Small intestine (tissue), 7 donors: Measurements from ENCODE around the gene BID. TPM values are rescaled to one million over a fixed set of nuclear protein-coding genes. Genes with fewer than 3 reads are reported as not detected.

Experiments
- DNase-seq, 2 donors: peaks; one replicate each; pipeline versions ENCODE4 v3.0.0 to v3.0.0-alpha.2; 2013
- FAIRE-seq: peaks from 2 replicates; lab custom pipeline; 2012; peaks lifted over from hg19 to GRCh38; lab: Jason Lieb, UNC
- H3K27ac ChIP-seq, 3 donors: one replicate each; pipeline ENCODE4 v1.5.1; 2013; ENCODE audit warnings: low read length in 2 of 3, mild to moderate bottlenecking in 2 of 3, control low read depth in 1 of 3, inconsistent platforms in 1 of 3, low read depth in 1 of 3, moderate library complexity in 1 of 3
- H3K27me3 ChIP-seq, 3 donors: one replicate each; pipeline ENCODE4 v1.6.1; 2013; ENCODE audit warnings: low read length in 3 of 3, inconsistent platforms in 1 of 3; ENCODE audit not compliant: control insufficient read depth in 3 of 3, insufficient read depth in 3 of 3
- H3K36me3 ChIP-seq, 3 donors: one replicate each; pipeline ENCODE4 v1.6.1; 2013; ENCODE audit warnings: low read length in 3 of 3, inconsistent platforms in 1 of 3, low read depth in 1 of 3, mild to moderate bottlenecking in 1 of 3, moderate library complexity in 1 of 3; ENCODE audit not compliant: control insufficient read depth in 3 of 3, insufficient read depth in 2 of 3
- H3K4me1 ChIP-seq, 3 donors: one replicate each; pipeline ENCODE4 v1.6.1; 2013; ENCODE audit warnings: low read length in 2 of 3, inconsistent platforms in 1 of 3, low read depth in 1 of 3, mild to moderate bottlenecking in 1 of 3, moderate library complexity in 1 of 3; ENCODE audit not compliant: control insufficient read depth in 3 of 3, insufficient read depth in 2 of 3
- H3K4me3 ChIP-seq, 3 donors: one replicate each; pipeline ENCODE4 v1.5.1; 2013; ENCODE audit warnings: low read length in 3 of 3, control low read depth in 1 of 3, inconsistent platforms in 1 of 3, low read depth in 1 of 3, mild to moderate bottlenecking in 1 of 3, moderate library complexity in 1 of 3
- H3K9me3 ChIP-seq, 2 donors: one replicate each; pipeline ENCODE4 v1.6.1; 2013; ENCODE audit warnings: low read depth in 1 of 2, low read length in 1 of 2; ENCODE audit not compliant: control insufficient read depth in 2 of 2, insufficient read depth in 1 of 2
- WGBS, 3 donors: extraction: QIAGEN DNeasy Blood & Tissue Kit; methylation state at CpG; one replicate each; pipeline ENCODE4 v1.1.7; 2013; 5-methylcytosine and 5-hydroxymethylcytosine counted together
- polyA plus RNA-seq, 4 donors: library from polyadenylated mRNA; stranded (reverse) in 3 of 4; unstranded in 1 of 4; fragments of 200-250 nt in 3 of 4; fragments of 120-200 nt in 1 of 4; gene quantifications; one replicate each; pipeline versions ENCODE4 v1.2.1 to v1.2.3, GENCODE V29; 2013
- donor health status: healthy with polysubstance abuse.
- donor health status: control.
- donor health status: control.
- donor health status: Bipolar disorder and iron deficiency.
- donor health status: healthy.

The BID gene
- polyA plus RNA-seq, 4 donors = 12.7 to 59.4 (median 19.6) TPM

DNA sequence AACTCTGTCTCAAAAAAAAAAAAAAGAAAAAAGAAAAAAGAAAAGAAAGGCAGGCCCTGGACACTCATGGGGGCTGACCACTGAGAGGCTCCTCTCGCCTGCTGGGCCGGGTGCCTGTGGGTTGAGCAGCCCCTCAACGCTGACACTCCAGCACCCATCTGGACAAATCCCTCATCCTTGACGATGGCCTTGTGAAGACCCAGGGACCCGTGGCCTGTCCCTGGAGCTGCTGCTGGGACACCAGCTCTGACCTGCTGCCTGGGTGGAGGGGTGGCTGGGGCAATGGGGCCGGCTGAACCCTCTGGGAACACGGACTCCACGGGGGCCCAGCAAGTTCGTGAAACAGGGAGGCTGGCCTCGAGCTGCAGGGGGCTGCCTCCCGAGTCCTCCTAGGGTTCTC is 10.5 kb upstream of the BID start:
- H3K4me3 ChIP-seq = no peak overlapping the region
- H3K36me3 ChIP-seq = peaks cover 0 to 23% (median 3%) of the 10 kb centered on the region in 3 donors
- no peak for DNase-seq
- H3K27me3 ChIP-seq = no peaks in the 10 kb centered on the region
- FAIRE-seq = no peak
- H3K9me3 ChIP-seq = no peaks in the 10 kb centered on the region
- peaks cover 0 to 8% (median 2%) of the 10 kb centered on the region in 3 donors for H3K4me1 ChIP-seq
- no peak overlapping the region for H3K27ac ChIP-seq
- 82 to 93% (median 82%) methylated on average over 11 of the region's 11 CpGs for WGBS, 3 donors

DNA sequence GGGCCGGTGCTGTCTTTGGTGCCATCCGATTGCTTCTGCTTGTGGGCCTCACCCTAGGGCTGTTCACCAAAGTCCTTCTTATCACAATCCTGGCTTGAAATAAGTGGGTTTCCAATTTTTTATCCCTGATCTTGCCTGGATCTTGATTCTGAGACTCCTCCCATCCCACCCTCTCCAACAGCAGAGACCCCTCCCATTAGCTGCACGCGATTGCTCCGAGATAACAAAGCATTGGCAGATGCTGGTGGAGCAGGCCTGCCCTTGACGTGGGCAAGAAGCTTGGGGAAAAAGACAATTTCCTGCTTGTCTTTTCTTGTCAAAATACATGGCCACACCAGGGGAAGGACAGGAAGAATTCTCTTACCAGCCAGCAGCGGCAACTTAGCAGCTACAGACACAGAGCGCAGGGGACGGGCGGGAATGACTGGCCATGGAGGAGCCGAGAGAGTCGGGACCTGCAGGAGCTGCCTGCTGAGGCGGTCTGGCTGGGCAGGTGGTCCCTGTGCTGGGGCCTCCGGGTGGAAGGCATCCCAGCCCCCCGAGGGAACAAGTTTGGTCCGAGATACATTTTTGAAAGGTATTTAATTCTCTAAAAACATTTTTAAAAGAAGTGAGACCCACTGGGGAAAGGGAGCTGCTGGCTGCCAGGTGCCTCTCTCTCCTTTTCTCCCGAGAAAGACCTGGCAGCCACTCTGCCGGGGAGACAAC is 9.7 kb upstream of the BID start:
- Histone ChIP-seq H3K4me1 (peaks cover 0 to 8% (median 2%) of the 10 kb centered on the region in 3 donors), H3K27ac (no peak overlapping the region), H3K27me3 (no peaks in the 10 kb centered on the region), H3K4me3 (no peak overlapping the region), H3K36me3 (peaks cover 0 to 16% (median 3%) of the 10 kb centered on the region in 3 donors), H3K9me3 (no peaks in the 10 kb centered on the region)
- WGBS, 3 donors = 83 to 90% (median 86%) methylated on average over 18 of the region's 18 CpGs
- no peak for FAIRE-seq
- DNase-seq = no peak

DNA sequence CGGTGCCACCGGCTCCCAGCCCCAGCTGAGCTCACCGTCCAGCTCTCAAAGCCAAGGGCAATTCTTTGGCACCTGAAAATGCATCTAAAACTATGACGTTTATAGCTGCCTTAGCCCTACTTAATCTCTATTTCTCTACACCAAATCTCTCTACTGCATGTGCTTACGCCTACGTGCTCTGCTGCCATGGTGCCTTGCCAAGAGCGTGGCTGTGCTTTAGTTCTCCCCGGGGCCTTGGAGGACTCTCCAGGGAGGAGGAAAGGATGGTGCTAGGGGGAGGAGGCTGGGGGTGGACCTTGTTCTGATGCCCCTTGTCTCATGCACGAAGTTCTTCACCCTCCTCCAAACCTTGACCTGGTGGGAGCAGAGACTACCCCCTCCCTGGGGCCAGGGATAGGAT is 9.0 kb upstream of the BID start:
- Histone ChIP-seq H3K4me3 (no peak overlapping the region), H3K9me3 (no peaks in the 10 kb centered on the region), H3K27ac (no peak overlapping the region), H3K27me3 (no peaks in the 10 kb centered on the region), H3K36me3 (peaks cover 0 to 10% (median 0%) of the 10 kb centered on the region in 3 donors), H3K4me1 (peaks cover 0 to 8% (median 2%) of the 10 kb centered on the region in 3 donors)
- no peak for DNase-seq
- 75 to 81% (median 75%) methylated on average over 9 of the region's 9 CpGs for WGBS, 3 donors
- no peak for FAIRE-seq

DNA sequence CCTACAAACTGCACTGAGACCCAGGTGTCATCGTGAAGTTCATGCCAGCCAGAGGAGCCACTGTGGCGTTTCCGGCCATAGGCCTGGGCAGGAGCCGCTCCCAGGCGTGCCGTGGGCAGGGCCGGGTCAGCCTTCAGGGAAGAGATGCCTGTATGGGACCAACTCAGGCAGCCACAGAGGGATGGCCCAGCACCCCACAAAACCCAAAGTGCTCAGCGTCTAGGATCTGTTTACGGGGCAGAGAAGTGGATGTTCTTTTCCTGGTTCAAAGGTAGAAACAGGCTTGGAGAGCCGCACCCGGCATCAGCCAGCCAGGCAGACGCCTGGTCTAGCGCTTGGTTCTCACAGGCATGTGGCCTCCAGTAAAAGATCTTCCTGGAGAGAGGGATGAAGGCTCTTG is 8.4 kb upstream of the BID start:
- DNase-seq (peak in 1 of 2 donors; percentile 81), FAIRE-seq (no peak)
- peak overlapping the region in 1 of 3 donors; percentile 15 for H3K27ac ChIP-seq
- WGBS, 3 donors = 37 to 77% (median 61%) methylated on average over 13 of the region's 13 CpGs
- peaks cover 0 to 8% (median 2%) of the 10 kb centered on the region in 3 donors for H3K4me1 ChIP-seq
- no peak overlapping the region for H3K4me3 ChIP-seq
- no peaks in the 10 kb centered on the region for H3K27me3 ChIP-seq
- no peaks in the 10 kb centered on the region for H3K9me3 ChIP-seq
- peaks cover 0 to 3% (median 0%) of the 10 kb centered on the region in 3 donors for H3K36me3 ChIP-seq

DNA sequence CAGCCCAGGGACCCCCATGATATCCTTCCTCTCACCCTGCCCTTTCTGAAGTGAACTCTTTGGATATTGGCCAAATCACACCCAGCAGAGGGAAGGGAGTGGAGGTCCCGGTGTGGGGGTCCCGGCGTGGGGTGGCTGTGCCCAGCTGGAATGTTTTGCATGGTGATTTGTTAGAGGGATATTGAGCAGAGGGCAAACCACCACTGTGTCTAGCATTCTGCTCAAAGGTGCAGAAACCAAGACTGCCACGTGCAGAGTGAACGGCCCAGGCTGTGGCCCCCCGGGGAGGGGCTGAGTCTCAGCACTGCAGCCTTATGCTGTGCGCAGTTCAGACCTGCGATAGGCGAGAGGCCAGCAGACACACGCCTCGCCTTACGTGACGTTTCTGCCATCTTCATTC is 7.9 kb upstream of the BID start:
- H3K9me3 ChIP-seq = no peaks in the 10 kb centered on the region

DNA sequence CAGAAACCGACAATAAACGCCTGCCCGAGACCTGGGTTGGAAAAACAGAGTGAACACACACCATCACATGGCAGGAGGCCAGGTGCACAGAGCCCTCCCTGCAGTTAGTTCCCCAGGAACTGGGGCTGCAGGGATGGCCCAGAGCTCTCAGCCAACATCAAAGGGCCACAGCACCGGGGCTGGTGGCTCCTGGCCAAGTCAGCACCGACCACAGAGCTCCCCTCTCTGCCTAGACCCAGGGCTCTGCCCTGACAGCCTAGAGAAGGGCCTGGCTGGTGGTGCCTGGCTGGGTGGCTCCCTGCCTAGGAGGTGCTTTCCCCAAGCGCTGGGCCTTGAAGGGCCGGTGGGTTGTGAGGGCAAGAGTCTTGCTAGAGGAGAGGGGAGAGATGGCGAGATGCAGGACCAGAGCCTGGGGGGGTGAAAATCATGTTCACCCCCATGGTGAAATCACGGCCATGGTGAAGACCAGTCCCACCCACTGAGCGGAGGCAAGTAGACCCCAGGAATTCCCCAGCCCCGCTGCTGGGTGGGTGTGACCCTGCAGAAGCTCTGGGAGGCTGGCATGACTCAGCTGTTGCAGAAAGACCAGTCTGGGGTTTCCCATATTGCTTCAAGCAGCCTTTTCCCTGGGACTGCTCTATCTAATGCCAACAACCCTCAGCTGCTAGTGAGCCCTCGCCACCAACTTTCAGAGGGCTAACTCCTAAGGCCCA is 7.2 kb upstream of the BID start:
- 48 to 58% (median 51%) methylated on average over 12 of the region's 12 CpGs for WGBS, 3 donors
- DNase-seq (peak in 1 of 2 donors; percentile 21), FAIRE-seq (no peak)
- peaks cover 0 to 2% (median 0%) of the 10 kb centered on the region in 3 donors for H3K36me3 ChIP-seq
- H3K27me3 ChIP-seq = no peaks in the 10 kb centered on the region
- no peak overlapping the region for H3K4me3 ChIP-seq
- H3K4me1 ChIP-seq = peaks cover 0 to 2% (median 0%) of the 10 kb centered on the region in 3 donors
- H3K9me3 ChIP-seq = no peaks in the 10 kb centered on the region
- H3K27ac ChIP-seq = no peak overlapping the region

More for the DNA sequence above, 7.9 kb upstream of the BID start:
- no peak for DNase-seq
- Histone ChIP-seq H3K27me3 (no peaks in the 10 kb centered on the region), H3K4me1 (peaks cover 0 to 6% (median 2%) of the 10 kb centered on the region in 3 donors), H3K4me3 (no peak overlapping the region), H3K27ac (no peak overlapping the region), H3K36me3 (peaks cover 0 to 2% (median 0%) of the 10 kb centered on the region in 3 donors)
- FAIRE-seq = no peak
- 81 to 84% (median 81%) methylated on average over 13 of the region's 13 CpGs for whole genome bisulfite sequencing, 3 donors

DNA sequence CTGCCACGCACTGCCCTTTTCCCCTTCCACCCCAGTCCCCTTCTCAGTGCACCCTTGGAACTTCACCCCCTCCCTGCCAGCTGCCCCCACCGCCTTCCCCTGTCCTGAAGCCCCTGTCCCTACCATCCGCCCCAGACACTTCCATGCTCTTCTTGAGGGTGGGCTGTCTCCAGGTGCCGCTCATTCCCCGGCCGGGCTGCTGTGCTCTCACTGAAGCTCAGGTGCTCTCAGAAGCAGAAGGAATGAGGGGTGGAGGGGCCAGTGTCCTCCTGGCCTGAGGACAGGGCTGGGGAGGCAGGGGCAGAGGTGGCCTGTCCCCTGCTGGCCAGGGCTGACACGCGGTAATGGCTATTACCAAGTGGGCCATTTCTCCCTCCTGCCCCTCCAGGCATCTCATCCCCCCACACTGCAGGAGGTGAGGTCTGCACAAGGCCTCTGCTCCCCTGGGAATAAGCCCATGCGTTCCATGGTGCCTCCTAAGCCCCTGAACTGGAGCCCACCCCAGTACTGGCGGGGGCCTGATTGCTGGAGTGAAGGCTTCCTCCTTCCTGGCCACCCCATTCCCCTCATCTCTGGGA is 6.6 kb upstream of the BID start:
- DNase-seq (no peak), FAIRE-seq (no peak)
- Histone ChIP-seq H3K9me3 (no peaks in the 10 kb centered on the region), H3K36me3 (peaks cover 0 to 1% (median 0%) of the 10 kb centered on the region in 3 donors), H3K4me3 (no peak overlapping the region), H3K27me3 (no peaks in the 10 kb centered on the region), H3K4me1 (peaks cover 0 to 2% (median 0%) of the 10 kb centered on the region in 3 donors), H3K27ac (no peak overlapping the region)
- 87 to 88% (median 87%) methylated on average over 8 to 10 of the region's 10 CpGs for WGBS, 3 donors

DNA sequence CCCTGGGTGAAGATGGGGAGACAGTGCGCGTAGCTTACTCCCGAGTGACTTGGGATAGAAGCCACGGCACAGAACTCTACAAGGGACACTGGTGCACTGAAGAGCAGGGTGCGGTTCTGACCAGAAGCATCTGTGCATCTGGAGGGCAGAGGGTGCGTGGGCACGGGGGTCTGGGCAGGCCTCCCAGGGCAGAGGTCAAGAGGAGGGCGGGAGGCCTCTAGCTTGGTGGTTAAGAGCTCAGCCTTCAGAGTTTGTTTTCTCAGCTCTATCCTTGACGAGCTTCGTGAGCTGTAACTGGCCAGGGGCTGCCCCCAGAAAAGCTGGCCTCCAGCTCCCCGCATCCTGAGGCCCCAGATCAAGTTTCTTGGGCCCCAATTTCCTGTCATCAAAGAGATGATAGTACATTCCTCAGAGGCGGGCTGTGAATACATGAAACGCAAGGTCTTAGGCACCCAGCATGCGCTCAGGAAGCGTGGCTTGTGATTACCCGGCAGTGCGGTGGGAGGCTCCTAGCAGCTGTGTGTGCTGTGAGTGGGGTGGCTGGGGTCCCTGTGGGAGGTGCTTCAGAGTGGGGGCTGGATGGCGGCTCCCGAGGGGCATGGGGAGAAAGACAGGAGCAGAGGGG is 6.0 kb upstream of the BID start:
- H3K27ac ChIP-seq = no peak overlapping the region
- no peak overlapping the region for H3K4me3 ChIP-seq
- 72 to 82% (median 74%) methylated on average over 19 of the region's 19 CpGs for WGBS, 3 donors
- no peak for FAIRE-seq
- H3K9me3 ChIP-seq = no peaks in the 10 kb centered on the region
- H3K27me3 ChIP-seq = no peaks in the 10 kb centered on the region
- no peak for DNase-seq
- no peaks in the 10 kb centered on the region for H3K36me3 ChIP-seq
- peaks cover 0 to 2% (median 0%) of the 10 kb centered on the region in 3 donors for H3K4me1 ChIP-seq
